Measurements from ENCODE around the gene SH3TC2. TPM values are rescaled to one million over a fixed set of nuclear protein-coding genes. Genes with fewer than 3 reads are reported as not detected.

Gene SH3TC2
- total and polyA plus RNA-seq, 10 of the 15 experiments (the other 5 are each of a cell fraction or from before 2014, with no cell fraction given): not detected

DNA sequence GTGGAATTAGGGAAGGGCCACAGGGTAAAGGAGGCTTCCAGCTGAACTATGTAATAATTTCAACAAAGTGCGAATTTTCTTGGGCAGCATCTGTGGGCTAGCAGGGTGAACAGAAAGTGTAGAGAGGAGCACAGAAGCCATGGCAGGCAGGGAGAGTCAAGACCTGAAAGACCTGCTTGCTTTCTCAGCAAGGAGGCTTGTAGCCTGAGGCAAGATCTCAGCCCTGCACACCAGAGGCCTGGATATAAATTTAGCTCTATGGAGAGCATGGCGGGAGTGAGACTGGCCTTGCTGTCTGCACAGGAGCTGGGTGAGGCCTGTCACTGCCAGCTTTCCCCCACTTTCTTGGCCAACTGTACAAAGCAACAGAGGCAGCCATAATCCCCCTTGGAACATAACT lies 32.1 kb upstream of the SH3TC2 start:
- no TSS peak for BruUV-seq (replicated peaks)
- no peaks in the 10 kb centered on the region for H3K36me3 ChIP-seq (ENCODE audit: control insufficient read depth in 2 of 2, insufficient read depth in 2 of 2, low read length in 1 of 2)
- no peak for DNase-seq (ENCODE audit: low read depth, low spot score)
- no peak overlapping the region for H3K27ac ChIP-seq (ENCODE audit: control insufficient read depth, insufficient read depth)
- no peak for TF ChIP-seq BCL11A (IDR thresholded peaks at IDR 0.05; ENCODE audit: low read depth, low read length)
- TF ChIP-seq NFYB (IDR thresholded peaks at IDR 0.05; ENCODE audit: insufficient read depth, low read depth, low read length): no peak
- TF ChIP-seq NBN (IDR thresholded peaks at IDR 0.05): no peak
- TF ChIP-seq TAF1 (IDR thresholded peaks at IDR 0.05; ENCODE audit: borderline replicate concordance, low read depth, low read length): no peak
- no peak for TF ChIP-seq CEBPZ (IDR thresholded peaks at IDR 0.05; ENCODE audit: low read depth, low read length)
- ChIA-PET SMC1A (ENCODE audit: uncharacterized antibody, unreplicated experiment) (no interaction called here), POLR2A (no interaction called here), CTCF (no interaction called here), RAD21 (ENCODE audit: unreplicated experiment) (no interaction called here)
- H2AFZ ChIP-seq (ENCODE audit: control insufficient read depth, low read depth, low read length): no peak overlapping the region
- H3K4me3 ChIP-seq: no peak overlapping the region
- no peaks in the 10 kb centered on the region for H3K79me2 ChIP-seq (ENCODE audit: control insufficient read depth, insufficient read depth, low read length)
- H3K9ac ChIP-seq (ENCODE audit: control insufficient read depth, insufficient read depth, low read length): no peak overlapping the region
- in situ Hi-C loops (cut with MboI): no loop called here
- H3K4me2 ChIP-seq (ENCODE audit: control insufficient read depth, insufficient read depth): no peak overlapping the region
- FAIRE-seq: no peak
- no peak for ATAC-seq
- no peaks in the 10 kb centered on the region for H3K27me3 ChIP-seq (replicated peaks in 1 of 2; ENCODE audit: control insufficient read depth in 2 of 2, insufficient read depth in 2 of 2, low read length in 1 of 2)
- intact Hi-C loops (cut with micrococcal nuclease; ENCODE audit: unreplicated experiment): no loop called here
- no peaks in the 10 kb centered on the region for H4K20me1 ChIP-seq (ENCODE audit: control insufficient read depth, insufficient read depth)
- H3K4me1 ChIP-seq (ENCODE audit: control insufficient read depth, insufficient read depth, low read length): no peaks in the 10 kb centered on the region
- WGBS (ENCODE audit: insufficient coverage, insufficient replicate concordance, low lambda C conversion rate, missing lambda C conversion rate): 31% methylated on average over 2 of the region's 2 CpGs
- H3K9me3 ChIP-seq (replicated peaks; ENCODE audit: control insufficient read depth, insufficient read depth, low read length): no peaks in the 10 kb centered on the region; the same call in 2 of the 3 replicates

GRCh38 chr5:149093625-149094024 lies 30.8 kb upstream of the SH3TC2 start:
- H3K79me2 ChIP-seq (ENCODE audit: control insufficient read depth, insufficient read depth, low read length): no peaks in the 10 kb centered on the region
- FAIRE-seq (no peak), DNase-seq (ENCODE audit: low read depth, low spot score) (no peak), ATAC-seq (no peak)
- TF ChIP-seq EZH2 (IDR thresholded peaks at IDR 0.05; ENCODE audit: borderline replicate concordance, control insufficient read depth, low read depth, low read length): no peak
- no peak overlapping the region for H3K27ac ChIP-seq (ENCODE audit: control insufficient read depth, insufficient read depth)
- no peak overlapping the region for H2AFZ ChIP-seq (ENCODE audit: control insufficient read depth, low read depth, low read length)
- BruUV-seq (replicated peaks): no TSS peak
- no peaks in the 10 kb centered on the region for H3K36me3 ChIP-seq (ENCODE audit: control insufficient read depth in 2 of 2, insufficient read depth in 2 of 2, low read length in 1 of 2)
- H4K20me1 ChIP-seq (ENCODE audit: control insufficient read depth, insufficient read depth): no peaks in the 10 kb centered on the region
- SMC1A ChIA-PET (ENCODE audit: uncharacterized antibody, unreplicated experiment): no interaction called here
- RAD21 ChIA-PET (ENCODE audit: unreplicated experiment): no interaction called here
- no peaks in the 10 kb centered on the region for H3K4me1 ChIP-seq (ENCODE audit: control insufficient read depth, insufficient read depth, low read length)
- CTCF ChIA-PET: no interaction called here
- H3K9ac ChIP-seq (ENCODE audit: control insufficient read depth, insufficient read depth, low read length): no peak overlapping the region
- H3K27me3 ChIP-seq (replicated peaks in 1 of 2; ENCODE audit: control insufficient read depth in 2 of 2, insufficient read depth in 2 of 2, low read length in 1 of 2): no peaks in the 10 kb centered on the region
- no peak overlapping the region for H3K4me2 ChIP-seq (ENCODE audit: control insufficient read depth, insufficient read depth)
- H3K9me3 ChIP-seq (replicated peaks; ENCODE audit: control insufficient read depth, insufficient read depth, low read length): no peaks in the 10 kb centered on the region
- intact Hi-C loops (cut with micrococcal nuclease; ENCODE audit: unreplicated experiment) (no loop called here), in situ Hi-C loops (cut with MboI) (no loop called here)
- 0% methylated on average over 2 of the region's 2 CpGs for WGBS (ENCODE audit: insufficient coverage, insufficient replicate concordance, low lambda C conversion rate, missing lambda C conversion rate)
- no peak overlapping the region for H3K4me3 ChIP-seq
- POLR2A ChIA-PET: no interaction called here

Data from GM12878 (cell line).